ENCODE results near the gene PLA1A. TPM values are rescaled to one million over a fixed set of nuclear protein-coding genes. Genes with fewer than 3 reads are reported as not detected.
A peak's percentile ranks its signal among the peaks of the same experiment; 100 is the strongest.

Gene PLA1A
- polyA plus RNA-seq, 3 donors, result 0.36 TPM; not detected in 2

DNA sequence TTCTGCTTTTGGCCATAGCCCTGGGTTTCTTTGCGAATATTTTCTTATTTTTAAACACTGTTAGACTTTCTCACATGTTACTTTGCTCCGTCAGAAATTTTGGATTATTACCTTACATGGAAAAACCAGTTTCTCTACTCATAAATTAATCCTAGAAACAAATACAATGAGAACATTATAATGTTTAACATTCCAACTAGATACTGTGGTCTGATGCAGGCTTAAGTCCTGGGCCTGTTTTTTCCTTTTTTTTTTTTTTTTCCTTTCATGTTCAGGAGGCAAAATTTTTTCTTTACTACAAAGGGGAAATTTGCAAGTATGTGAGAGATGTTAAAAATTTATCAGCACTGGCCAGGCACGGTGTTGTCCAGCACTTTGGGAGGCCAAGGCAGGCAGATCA is 33.8 kb downstream of the PLA1A start:
- Histone ChIP-seq H3K27me3 (ENCODE audit: control insufficient read depth in 2 of 2, insufficient read depth in 2 of 2, low read length in 2 of 2) (no peaks in the 10 kb centered on the region), H3K9me3 (replicated peaks in 1 of 2; ENCODE audit: control insufficient read depth in 1 of 2, insufficient read depth in 1 of 2, low read length in 2 of 2) (no peaks in the 10 kb centered on the region), H3K36me3 (replicated peaks in 1 of 2; ENCODE audit: control insufficient read depth in 1 of 2, insufficient read depth in 2 of 2, low read length in 2 of 2) (no peaks in the 10 kb centered on the region), H3K27ac (ENCODE audit: low read depth in 1 of 2, low read length in 2 of 2) (peak overlapping the region; percentile 90 to 93), H3K4me1 (ENCODE audit: control insufficient read depth in 1 of 2, insufficient read depth in 2 of 2, low read length in 2 of 2) (peaks cover 69 to 71% of the 10 kb centered on the region in 2 donors), H3K4me3 (replicated peaks in 1 of 3; ENCODE audit: low read depth in 2 of 3, low read length in 3 of 3) (no peak overlapping the region), H4K20me1 (ENCODE audit: insufficient read depth, low read length) (no peaks in the 10 kb centered on the region), H3K4me2 (replicated peaks; ENCODE audit: extremely low read depth, low read length, poor library complexity, severe bottlenecking) (no peak overlapping the region), H3K9ac (ENCODE audit: insufficient read depth, low read length, poor library complexity, severe bottlenecking) (no peak overlapping the region), H2AFZ (ENCODE audit: insufficient read depth, low read depth, low read length, poor library complexity, severe bottlenecking) (no peak overlapping the region), H3K79me2 (ENCODE audit: insufficient read depth, low read length) (no peaks in the 10 kb centered on the region)
- Mint-ChIP-seq H3K27me3 (ENCODE audit: low read depth in 3 of 3) (peaks cover 0 to 6% (median 2%) of the 10 kb centered on the region in 3 donors), H3K4me3 (no peak overlapping the region), H3K27ac (peak overlapping the region; percentile 94 to 100 (median 98)), H3K36me3 (peaks cover 0 to 5% of the 10 kb centered on the region in 2 donors), H3K9me3 (peaks cover 0 to 6% (median 0%) of the 10 kb centered on the region in 7 donors), H3K4me1 (peaks cover 69% of the 10 kb centered on the region)
- WGBS (ENCODE audit: insufficient coverage), result no CpG with 5 or more reads among the region's 3 CpGs
- no peak for DNase-seq
- TF ChIP-seq, protein P1, sequence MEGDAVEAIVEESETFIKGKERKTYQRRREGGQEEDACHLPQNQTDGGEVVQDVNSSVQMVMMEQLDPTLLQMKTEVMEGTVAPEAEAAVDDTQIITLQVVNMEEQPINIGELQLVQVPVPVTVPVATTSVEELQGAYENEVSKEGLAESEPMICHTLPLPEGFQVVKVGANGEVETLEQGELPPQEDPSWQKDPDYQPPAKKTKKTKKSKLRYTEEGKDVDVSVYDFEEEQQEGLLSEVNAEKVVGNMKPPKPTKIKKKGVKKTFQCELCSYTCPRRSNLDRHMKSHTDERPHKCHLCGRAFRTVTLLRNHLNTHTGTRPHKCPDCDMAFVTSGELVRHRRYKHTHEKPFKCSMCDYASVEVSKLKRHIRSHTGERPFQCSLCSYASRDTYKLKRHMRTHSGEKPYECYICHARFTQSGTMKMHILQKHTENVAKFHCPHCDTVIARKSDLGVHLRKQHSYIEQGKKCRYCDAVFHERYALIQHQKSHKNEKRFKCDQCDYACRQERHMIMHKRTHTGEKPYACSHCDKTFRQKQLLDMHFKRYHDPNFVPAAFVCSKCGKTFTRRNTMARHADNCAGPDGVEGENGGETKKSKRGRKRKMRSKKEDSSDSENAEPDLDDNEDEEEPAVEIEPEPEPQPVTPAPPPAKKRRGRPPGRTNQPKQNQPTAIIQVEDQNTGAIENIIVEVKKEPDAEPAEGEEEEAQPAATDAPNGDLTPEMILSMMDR (IDR thresholded peaks at IDR 0.05), result no peak
- intact Hi-C loops (cut with micrococcal nuclease), result no loop called here

- H3K4me3 Mint-ChIP-seq, result no peak overlapping the region
- no peaks in the 10 kb centered on the region for H3K79me2 ChIP-seq (ENCODE audit: insufficient read depth, low read length)
- H3K4me3 ChIP-seq (replicated peaks in 1 of 3; ENCODE audit: low read depth in 2 of 3, low read length in 3 of 3), result no peak overlapping the region
- no peaks in the 10 kb centered on the region for H3K27me3 ChIP-seq (ENCODE audit: control insufficient read depth in 2 of 2, insufficient read depth in 2 of 2, low read length in 2 of 2)
- peaks cover 69% of the 10 kb centered on the region for H3K4me1 Mint-ChIP-seq
- no peak overlapping the region for H3K4me2 ChIP-seq (replicated peaks; ENCODE audit: extremely low read depth, low read length, poor library complexity, severe bottlenecking)
- peaks cover 0 to 5% (median 0%) of the 10 kb centered on the region in 7 donors for H3K9me3 Mint-ChIP-seq
- H3K36me3 ChIP-seq (replicated peaks in 1 of 2; ENCODE audit: control insufficient read depth in 1 of 2, insufficient read depth in 2 of 2, low read length in 2 of 2), result no peaks in the 10 kb centered on the region
- H3K36me3 Mint-ChIP-seq, result peaks cover 0 to 6% of the 10 kb centered on the region in 2 donors
- H4K20me1 ChIP-seq (ENCODE audit: insufficient read depth, low read length), result no peaks in the 10 kb centered on the region
- peaks cover 0 to 6% (median 2%) of the 10 kb centered on the region in 3 donors for H3K27me3 Mint-ChIP-seq (ENCODE audit: low read depth in 3 of 3)
- peaks cover 68 to 71% of the 10 kb centered on the region in 2 donors for H3K4me1 ChIP-seq (ENCODE audit: control insufficient read depth in 1 of 2, insufficient read depth in 2 of 2, low read length in 2 of 2)
- peak overlapping the region in 1 of 2 donors; percentile 93 for H3K27ac ChIP-seq (ENCODE audit: low read depth in 1 of 2, low read length in 2 of 2)
- peak in 2 of 3 donors; percentile 31 to 41 for DNase-seq
- H3K9me3 ChIP-seq (replicated peaks in 1 of 2; ENCODE audit: control insufficient read depth in 1 of 2, insufficient read depth in 1 of 2, low read length in 2 of 2), result no peaks in the 10 kb centered on the region
- no peak overlapping the region for H3K9ac ChIP-seq (ENCODE audit: insufficient read depth, low read length, poor library complexity, severe bottlenecking)
- intact Hi-C loops (cut with micrococcal nuclease), result no loop called here
- 100% methylated on average over 1 of the region's 4 CpGs for WGBS (ENCODE audit: insufficient coverage)
- peak overlapping the region in 5 of 7 donors; percentile 88 to 99 (median 95) for H3K27ac Mint-ChIP-seq
- H2AFZ ChIP-seq (ENCODE audit: insufficient read depth, low read depth, low read length, poor library complexity, severe bottlenecking), result no peak overlapping the region
- TF ChIP-seq, protein P1 (IDR thresholded peaks at IDR 0.05), result no peak
Measured at GRCh38 chr3:119632216-119632615, 34.5 kb downstream of the PLA1A start.
